Measurements from ENCODE around the gene FOXJ3. TPM values are rescaled to one million over a fixed set of nuclear protein-coding genes. Genes with fewer than 3 reads are reported as not detected.

Gene FOXJ3
- total RNA-seq, 4 donors from 2014 or later: 39.4 to 81.0 (median 56.3) TPM

DNA sequence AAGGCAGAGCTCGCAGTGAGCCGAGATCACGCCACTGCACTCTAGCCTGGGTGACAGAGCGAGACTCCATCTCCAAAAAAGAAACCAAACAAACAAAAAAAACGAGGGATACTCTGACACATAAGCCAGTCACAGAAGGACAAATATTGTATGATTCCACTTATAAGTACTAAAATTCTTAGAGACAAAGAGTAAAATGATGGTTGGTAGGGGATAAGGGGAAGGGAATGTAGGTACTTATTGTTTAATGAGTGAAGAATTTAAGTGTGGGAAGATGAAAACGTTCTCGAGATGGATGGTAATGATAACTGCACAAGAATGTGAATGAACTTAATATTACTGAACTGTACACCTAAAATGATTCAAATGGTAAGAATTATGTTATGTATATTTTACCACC lies 103.8 kb downstream of the FOXJ3 start:
- Histone ChIP-seq H3K36me3 (no peaks in the 10 kb centered on the region), H3K4me3 (no peak overlapping the region), H3K9me3 (no peaks in the 10 kb centered on the region), H3K4me1 (peaks cover 0 to 12% of the 10 kb centered on the region in 2 donors), H3K27me3 (no peaks in the 10 kb centered on the region), H3K27ac (no peak overlapping the region)
- ATAC-seq (no peak), DNase-seq (no peak)
- intact Hi-C loops (cut with DNase I; ENCODE audit: low total_unique reads) (no loop called here), in situ Hi-C loops (cut with MboI; ENCODE audit: low sequenced_read_pairs in 4 of 4) (no loop called here)
- TF ChIP-seq POLR2A (IDR thresholded peaks at IDR 0.05): no peak
- TF ChIP-seq, protein P1, sequence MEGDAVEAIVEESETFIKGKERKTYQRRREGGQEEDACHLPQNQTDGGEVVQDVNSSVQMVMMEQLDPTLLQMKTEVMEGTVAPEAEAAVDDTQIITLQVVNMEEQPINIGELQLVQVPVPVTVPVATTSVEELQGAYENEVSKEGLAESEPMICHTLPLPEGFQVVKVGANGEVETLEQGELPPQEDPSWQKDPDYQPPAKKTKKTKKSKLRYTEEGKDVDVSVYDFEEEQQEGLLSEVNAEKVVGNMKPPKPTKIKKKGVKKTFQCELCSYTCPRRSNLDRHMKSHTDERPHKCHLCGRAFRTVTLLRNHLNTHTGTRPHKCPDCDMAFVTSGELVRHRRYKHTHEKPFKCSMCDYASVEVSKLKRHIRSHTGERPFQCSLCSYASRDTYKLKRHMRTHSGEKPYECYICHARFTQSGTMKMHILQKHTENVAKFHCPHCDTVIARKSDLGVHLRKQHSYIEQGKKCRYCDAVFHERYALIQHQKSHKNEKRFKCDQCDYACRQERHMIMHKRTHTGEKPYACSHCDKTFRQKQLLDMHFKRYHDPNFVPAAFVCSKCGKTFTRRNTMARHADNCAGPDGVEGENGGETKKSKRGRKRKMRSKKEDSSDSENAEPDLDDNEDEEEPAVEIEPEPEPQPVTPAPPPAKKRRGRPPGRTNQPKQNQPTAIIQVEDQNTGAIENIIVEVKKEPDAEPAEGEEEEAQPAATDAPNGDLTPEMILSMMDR (IDR thresholded peaks at IDR 0.05 in 4 of 5, conservative IDR thresholded peaks at IDR 0.05 in 1 of 5): no peak

DNA sequence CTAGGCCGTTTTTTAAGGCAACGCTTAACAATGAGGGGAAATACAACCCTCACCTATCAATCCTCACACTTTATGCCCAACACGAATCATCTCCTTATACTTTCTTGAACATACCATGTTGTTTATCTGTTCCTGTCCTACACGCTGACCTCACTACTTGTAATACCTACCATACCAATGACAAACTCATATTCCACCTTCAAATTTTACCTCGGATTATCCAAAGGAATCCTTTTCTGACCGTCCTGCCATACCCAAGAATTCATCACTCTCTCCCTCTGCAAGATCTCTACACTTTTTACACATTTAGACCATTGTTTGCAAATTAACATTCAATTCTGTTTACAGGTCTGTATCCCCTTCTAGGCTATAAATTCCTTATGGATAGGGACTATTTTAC lies 106.1 kb downstream of the FOXJ3 start:
- no peak overlapping the region for H3K27ac ChIP-seq
- no peak overlapping the region for H3K4me3 ChIP-seq
- DNase-seq: no peak
- no peaks in the 10 kb centered on the region for H3K36me3 ChIP-seq
- ATAC-seq: no peak
- peaks cover 0 to 12% of the 10 kb centered on the region in 2 donors for H3K4me1 ChIP-seq
- no peak for TF ChIP-seq POLR2A (IDR thresholded peaks at IDR 0.05)
- TF ChIP-seq, protein P1 (IDR thresholded peaks at IDR 0.05 in 4 of 5, conservative IDR thresholded peaks at IDR 0.05 in 1 of 5): no peak
- in situ Hi-C loops (cut with MboI; ENCODE audit: low sequenced_read_pairs in 4 of 4) (no loop called here), intact Hi-C loops (cut with DNase I; ENCODE audit: low total_unique reads) (no loop called here)
- no peaks in the 10 kb centered on the region for H3K9me3 ChIP-seq
- H3K27me3 ChIP-seq: no peaks in the 10 kb centered on the region

DNA sequence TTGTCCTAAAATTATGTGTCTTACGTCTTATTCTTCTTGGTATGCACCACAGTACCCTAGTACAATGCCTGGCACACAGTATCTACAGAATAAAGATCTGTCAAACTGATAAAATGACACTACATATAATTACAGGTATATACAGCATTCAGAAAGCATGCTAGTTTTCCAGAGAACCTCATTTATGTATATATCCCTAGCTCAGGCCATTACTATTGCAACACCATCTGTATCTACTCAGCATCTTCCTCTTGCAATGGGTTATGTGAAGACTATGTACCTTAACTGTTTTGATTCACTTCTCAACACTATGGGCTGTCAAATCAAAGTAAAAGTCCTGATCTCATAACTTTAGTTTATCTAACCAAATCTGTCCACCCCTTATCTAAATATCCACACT lies 112.0 kb downstream of the FOXJ3 start:
- no peak overlapping the region for H3K27ac ChIP-seq
- H3K4me1 ChIP-seq: peaks cover 0 to 15% of the 10 kb centered on the region in 2 donors
- no peaks in the 10 kb centered on the region for H3K27me3 ChIP-seq
- intact Hi-C loops (cut with DNase I; ENCODE audit: low total_unique reads) (no loop called here), in situ Hi-C loops (cut with MboI; ENCODE audit: low sequenced_read_pairs in 4 of 4) (no loop called here)
- no peaks in the 10 kb centered on the region for H3K9me3 ChIP-seq
- H3K4me3 ChIP-seq: no peak overlapping the region
- DNase-seq (no peak), ATAC-seq (no peak)
- H3K36me3 ChIP-seq: no peaks in the 10 kb centered on the region
- TF ChIP-seq POLR2A (IDR thresholded peaks at IDR 0.05): no peak
- TF ChIP-seq, protein P1 (IDR thresholded peaks at IDR 0.05 in 4 of 5, conservative IDR thresholded peaks at IDR 0.05 in 1 of 5): no peak

DNA sequence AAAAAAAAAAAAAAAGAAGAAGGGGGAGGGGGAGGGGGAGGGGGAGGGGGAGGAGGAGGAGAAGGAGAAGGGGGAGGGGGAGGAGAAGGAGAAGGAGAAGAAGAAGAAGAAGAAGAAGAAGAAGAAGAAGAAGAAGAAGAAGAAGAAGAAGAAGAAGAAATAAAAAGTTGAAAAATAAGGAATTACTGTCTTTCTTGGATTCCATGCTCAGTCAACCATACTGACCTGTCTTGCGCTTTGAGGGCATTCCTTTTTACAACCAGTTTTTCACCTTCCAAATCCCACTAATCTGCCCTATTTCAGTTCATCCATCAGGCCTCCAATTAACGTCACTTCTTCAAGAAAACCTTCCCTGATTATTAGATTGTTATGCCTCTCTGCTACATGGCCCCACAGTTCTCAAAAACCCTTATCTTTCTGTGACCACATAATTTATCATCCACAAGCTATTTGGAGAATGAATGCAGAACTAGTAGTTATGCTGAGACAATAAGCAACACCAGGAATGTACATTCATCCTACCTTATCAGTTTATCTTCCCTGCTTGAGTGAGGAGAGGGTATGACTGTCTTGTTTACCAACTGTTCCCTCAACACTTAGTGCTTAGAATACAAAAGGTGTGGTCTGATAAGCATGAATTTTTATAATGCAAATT lies 113.0 kb downstream of the FOXJ3 start:
- Histone ChIP-seq H3K9me3 (no peaks in the 10 kb centered on the region), H3K27me3 (no peaks in the 10 kb centered on the region), H3K36me3 (no peaks in the 10 kb centered on the region), H3K27ac (no peak overlapping the region), H3K4me1 (peaks cover 0 to 14% of the 10 kb centered on the region in 2 donors), H3K4me3 (no peak overlapping the region)
- TF ChIP-seq POLR2A (IDR thresholded peaks at IDR 0.05): no peak
- TF ChIP-seq, protein P1 (IDR thresholded peaks at IDR 0.05 in 4 of 5, conservative IDR thresholded peaks at IDR 0.05 in 1 of 5): no peak
- ATAC-seq (no peak), DNase-seq (no peak)
- intact Hi-C loops (cut with DNase I; ENCODE audit: low total_unique reads) (no loop called here), in situ Hi-C loops (cut with MboI; ENCODE audit: low sequenced_read_pairs in 4 of 4) (no loop called here)

DNA sequence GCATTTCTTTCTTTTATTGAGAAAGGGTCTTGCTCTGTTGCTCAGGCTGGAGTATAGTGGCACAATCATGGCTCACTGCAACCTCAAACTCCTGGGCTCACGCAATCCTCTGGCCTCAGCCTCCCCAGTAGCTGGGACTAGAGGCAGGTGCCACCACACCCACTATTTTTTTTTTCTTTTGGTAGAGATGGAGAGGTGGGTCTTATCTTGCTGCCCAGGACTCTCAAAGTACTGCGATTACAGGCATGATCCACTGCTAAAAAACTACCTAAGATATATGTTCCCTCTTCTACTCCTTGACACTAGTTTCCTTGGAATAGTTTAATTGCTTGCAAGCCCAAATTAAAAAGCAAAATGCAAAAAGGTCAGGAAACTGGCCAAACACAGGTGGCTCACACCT lies 113.6 kb downstream of the FOXJ3 start:
- no peak for ATAC-seq
- Histone ChIP-seq H3K27ac (no peak overlapping the region), H3K9me3 (no peaks in the 10 kb centered on the region), H3K36me3 (no peaks in the 10 kb centered on the region), H3K4me1 (peaks cover 0 to 7% of the 10 kb centered on the region in 2 donors), H3K4me3 (no peak overlapping the region), H3K27me3 (no peaks in the 10 kb centered on the region)
- TF ChIP-seq, protein P1 (IDR thresholded peaks at IDR 0.05 in 4 of 5, conservative IDR thresholded peaks at IDR 0.05 in 1 of 5): no peak
- TF ChIP-seq POLR2A (IDR thresholded peaks at IDR 0.05): no peak
- intact Hi-C loops (cut with DNase I; ENCODE audit: low total_unique reads): no loop called here
- in situ Hi-C loops (cut with MboI; ENCODE audit: low sequenced_read_pairs in 4 of 4): no loop called here
- no peak for DNase-seq
